ENCODE results near the gene OR52A5.

DNA sequence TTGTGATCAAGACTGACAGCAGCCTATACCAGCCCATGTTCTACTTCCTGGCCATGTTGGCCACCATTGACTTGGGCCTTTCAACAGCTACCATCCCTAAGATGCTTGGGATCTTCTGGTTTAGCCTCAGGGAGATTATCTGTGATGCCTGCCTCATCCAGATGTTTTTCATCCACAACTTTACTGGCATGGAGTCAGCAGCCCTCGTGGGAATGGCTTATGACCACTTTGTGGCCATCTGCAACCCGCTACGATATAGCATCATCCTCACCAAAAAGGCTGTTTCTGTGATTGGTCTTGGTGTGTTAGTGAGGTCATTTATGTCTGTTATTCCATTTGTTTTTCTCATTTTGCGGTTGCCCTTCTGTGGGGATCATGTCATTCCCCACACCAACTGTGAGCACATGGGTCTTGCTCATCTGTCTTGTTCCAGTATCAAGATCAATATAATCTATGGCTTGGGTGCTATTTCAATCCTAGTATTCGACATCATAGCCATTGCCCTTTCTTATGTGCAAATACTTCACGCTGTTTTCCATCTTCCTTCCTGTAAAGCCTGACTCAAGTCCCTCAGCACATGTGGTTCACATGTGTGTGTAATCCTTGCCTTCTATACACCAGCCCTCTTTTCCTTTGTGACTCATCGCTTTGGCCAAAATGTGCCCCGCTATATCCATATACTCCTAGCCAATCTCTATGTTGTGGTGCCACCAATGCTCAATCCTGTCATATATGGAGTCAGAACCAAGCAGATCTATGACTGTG is 45.2 kb downstream of the OR52A5 start:
- TF ChIP-seq FOXM1 (IDR thresholded peaks at IDR 0.05; ENCODE audit: borderline replicate concordance) (no peak), ZNF384 (IDR thresholded peaks at IDR 0.05) (no peak), FOXK2 (IDR thresholded peaks at IDR 0.05) (no peak), ELF4 (IDR thresholded peaks at IDR 0.05) (no peak), FOXA1 (IDR thresholded peaks at IDR 0.05) (no peak), SUZ12 (IDR thresholded peaks at IDR 0.05) (no peak), L3MBTL2 (conservative IDR thresholded peaks at IDR 0.05) (no peak)

Measured in HEK293T (cell line).